KMS-11 (cell line): ENCODE results near the gene ITGA7.

Source experiments
- H2AFZ ChIP-seq: fragments of 200-600 bp; sonication (generic); 2 replicates; pipeline ENCODE4 v1.6.1; 2016; ENCODE audit warnings: antibody characterized with exemption, mixed run types, low read depth
- H3K27ac ChIP-seq: fragments of 200-600 bp; sonication (generic); 2 replicates; pipeline ENCODE4 v1.6.1; 2016; ENCODE audit warnings: mild to moderate bottlenecking, mixed run types
- H3K27me3 ChIP-seq: fragments of 200-600 bp; sonication (generic); 2 replicates; pipeline ENCODE4 v1.6.1; 2017; ENCODE audit warnings: mild to moderate bottlenecking, low read depth, mixed run types, moderate library complexity; ENCODE audit not compliant: insufficient read depth
- H3K36me3 ChIP-seq: fragments of 200-600 bp; sonication (generic); 2 replicates; pipeline ENCODE4 v1.6.1; 2017; ENCODE audit warnings: mild to moderate bottlenecking, mixed run types; ENCODE audit not compliant: insufficient read depth
- H3K4me1 ChIP-seq: fragments of 200-600 bp; sonication (generic); 2 replicates; pipeline ENCODE4 v1.6.1; 2016; ENCODE audit warnings: mild to moderate bottlenecking, low read depth, mixed run types; ENCODE audit not compliant: poor library complexity, severe bottlenecking
- H3K4me2 ChIP-seq: fragments of 200-600 bp; sonication (generic); 2 replicates; pipeline ENCODE4 v1.7.0; 2016; ENCODE audit warnings: mild to moderate bottlenecking, mixed run types
- H3K4me3 ChIP-seq: fragments of 200-600 bp; sonication (generic); IDR thresholded peaks from 2 replicates; pipeline ENCODE4 v1.6.1; 2017; ENCODE audit warnings: low read depth, low read length, mixed read lengths; ENCODE audit not compliant: insufficient read depth
- H3K79me2 ChIP-seq: fragments of 200-600 bp; sonication (generic); 2 replicates; pipeline ENCODE4 v1.6.1; 2016; ENCODE audit warnings: low read depth, mixed run types; ENCODE audit not compliant: insufficient read depth
- H3K9ac ChIP-seq: fragments of 200-600 bp; sonication (generic); 2 replicates; pipeline ENCODE4 v1.6.1; 2016; ENCODE audit warnings: mild to moderate bottlenecking, mixed run types
- H4K20me1 ChIP-seq: fragments of 200-600 bp; sonication (generic); 2 replicates; pipeline ENCODE4 v1.6.1; 2016; ENCODE audit warnings: mild to moderate bottlenecking, mixed run types; ENCODE audit not compliant: insufficient read depth
- CTCF ChIP-seq: fragments of 200-600 bp; sonication (generic); conservative IDR thresholded peaks from 2 replicates; pipeline ENCODE4 v1.6.1; 2017; ENCODE audit warnings: low read depth, mild to moderate bottlenecking, antibody characterized with exemption, low read length, moderate library complexity, mixed read lengths

Gene ITGA7

GRCh38 chr12:55671746-55672145 lies 36.0 kb downstream of the ITGA7 start:
- Histone ChIP-seq H3K4me2 (no peak overlapping the region), H3K9ac (no peak overlapping the region), H3K36me3 (no peaks in the 10 kb centered on the region), H3K4me3 (no peak overlapping the region), H2AFZ (no peak overlapping the region), H3K27ac (no peak overlapping the region), H3K4me1 (no peaks in the 10 kb centered on the region), H4K20me1 (no peaks in the 10 kb centered on the region), H3K27me3 (no peaks in the 10 kb centered on the region), H3K79me2 (no peaks in the 10 kb centered on the region)
- no peak for TF ChIP-seq CTCF

- no peak for TF ChIP-seq CTCF
- H3K4me2 ChIP-seq: no peak overlapping the region
- no peaks in the 10 kb centered on the region for H3K36me3 ChIP-seq
- no peak overlapping the region for H3K9ac ChIP-seq
- H2AFZ ChIP-seq: no peak overlapping the region
- H3K79me2 ChIP-seq: no peaks in the 10 kb centered on the region
- H3K27me3 ChIP-seq: no peaks in the 10 kb centered on the region
- H4K20me1 ChIP-seq: no peaks in the 10 kb centered on the region
- H3K4me1 ChIP-seq: no peaks in the 10 kb centered on the region
- no peak overlapping the region for H3K4me3 ChIP-seq
- H3K27ac ChIP-seq: no peak overlapping the region
Observed at GRCh38 chr12:55670276-55670675, 37.4 kb downstream of the ITGA7 start.

GRCh38 chr12:55666508-55666907 lies 41.2 kb downstream of the ITGA7 start:
- no peak overlapping the region for H3K9ac ChIP-seq
- no peak for TF ChIP-seq CTCF
- no peaks in the 10 kb centered on the region for H3K79me2 ChIP-seq
- H3K4me3 ChIP-seq: no peak overlapping the region
- no peaks in the 10 kb centered on the region for H3K36me3 ChIP-seq
- no peak overlapping the region for H2AFZ ChIP-seq
- H3K4me1 ChIP-seq: no peaks in the 10 kb centered on the region
- no peaks in the 10 kb centered on the region for H3K27me3 ChIP-seq
- H3K4me2 ChIP-seq: no peak overlapping the region
- H3K27ac ChIP-seq: no peak overlapping the region
- H4K20me1 ChIP-seq: no peaks in the 10 kb centered on the region

- H2AFZ ChIP-seq: no peak overlapping the region
- H3K4me3 ChIP-seq: no peak overlapping the region
- no peaks in the 10 kb centered on the region for H4K20me1 ChIP-seq
- no peak overlapping the region for H3K9ac ChIP-seq
- no peaks in the 10 kb centered on the region for H3K27me3 ChIP-seq
- H3K4me1 ChIP-seq: no peaks in the 10 kb centered on the region
- H3K27ac ChIP-seq: no peak overlapping the region
- no peaks in the 10 kb centered on the region for H3K36me3 ChIP-seq
- TF ChIP-seq CTCF: no peak
- H3K79me2 ChIP-seq: no peaks in the 10 kb centered on the region
- no peak overlapping the region for H3K4me2 ChIP-seq
Observed at GRCh38 chr12:55664826-55665225, 42.9 kb downstream of the ITGA7 start.
